B cell (primary cell): ENCODE results near the gene PDZD2. TPM values are rescaled to one million over a fixed set of nuclear protein-coding genes. Genes with fewer than 3 reads are reported as not detected.

Experiments used
- ATAC-seq: fragments of 200-7000 bp; cut with Tn5 transposase; one replicate; pipeline ENCODE4 v1.10.0; 2021; ENCODE audit warnings: low read depth, mild to moderate bottlenecking, moderate number of reproducible peaks, moderate library complexity
- CTCF ChIA-PET: fragments of 350-600 bp; sonication (Branson Sonifier 250); formaldehyde crosslinking; loops from one replicate; lab custom pipeline; 2021; ENCODE audit warnings: antibody characterized with exemption, inconsistent platforms; lab: Charles Lee
- POLR2A ChIA-PET: fragments of 350-600 bp; sonication (Branson Sonifier 250); formaldehyde crosslinking; loops from one replicate; lab custom pipeline; 2021; ENCODE audit warnings: antibody characterized with exemption; lab: Charles Lee
- DNase-seq: peaks from one replicate; pipeline ENCODE4 v3.0.0; 2013
- H2AFZ ChIP-seq: 2 replicates; pipeline ENCODE4 v1.6.1; 2012; ENCODE audit warnings: mild to moderate bottlenecking, low read depth, low read length; ENCODE audit not compliant: insufficient read depth, poor library complexity, severe bottlenecking
- H3K27ac ChIP-seq, 2 donors: 1 replicate in 1 of 2; 2 replicates in 1 of 2; pipeline ENCODE4 v1.5.1; 2012 to 2013; ENCODE audit warnings: low read length in 2 of 2, mild to moderate bottlenecking in 2 of 2, moderate library complexity in 1 of 2
- H3K27me3 ChIP-seq, 4 experiments: fragments of 200-600 bp in 1 of 4; sonication (generic) in 1 of 4; replicated peaks in 1 of 4; 1 replicate in 2 of 4; 2 replicates in 2 of 4; pipeline versions ENCODE4 v1.6.1 to v1.7.0; 2013 to 2016; ENCODE audit warnings: low read length in 3 of 4, mild to moderate bottlenecking in 2 of 4, mixed read lengths in 1 of 4, moderate library complexity in 1 of 4; ENCODE audit not compliant: insufficient read depth in 4 of 4, control insufficient read depth in 3 of 4; ENCODE audit errors: control extremely low read depth in 1 of 4
- H3K36me3 ChIP-seq, 2 experiments: replicated peaks in 1 of 2; 1 replicate in 1 of 2; 2 replicates in 1 of 2; pipeline versions ENCODE4 v1.6.1 to v1.7.1; 2013; ENCODE audit warnings: low read length in 1 of 2; ENCODE audit not compliant: insufficient read depth in 2 of 2, control insufficient read depth in 1 of 2; ENCODE audit errors: control extremely low read depth in 1 of 2, extremely low read depth in 1 of 2
- H3K4me1 ChIP-seq, 2 donors: fragments of 200-600 bp in 1 of 2; sonication (generic) in 1 of 2; 1 replicate in 1 of 2; 2 replicates in 1 of 2; pipeline versions ENCODE4 v1.5.1 to v1.6.1; 2013 to 2017; ENCODE audit warnings: low read length in 2 of 2; ENCODE audit not compliant: control insufficient read depth in 2 of 2, insufficient read depth in 2 of 2
- H3K4me2 ChIP-seq: replicated peaks from 2 replicates; pipeline ENCODE3; 2012; ENCODE audit warnings: mild to moderate bottlenecking, low read depth, low read length; ENCODE audit not compliant: poor library complexity, severe bottlenecking
- H3K4me3 ChIP-seq, 5 experiments: fragments of 200-600 bp in 1 of 5; sonication (generic) in 1 of 5; 1 replicate in 3 of 5; 2 replicates in 2 of 5; pipeline versions ENCODE4 v1.5.1 to v1.7.0; 2011 to 2016; ENCODE audit warnings: low read length in 4 of 5, mild to moderate bottlenecking in 4 of 5, low read depth in 2 of 5, control low read depth in 1 of 5, moderate library complexity in 1 of 5; ENCODE audit not compliant: insufficient read depth in 1 of 5; ENCODE audit errors: control extremely low read depth in 1 of 5, extremely low read depth in 1 of 5
- H3K79me2 ChIP-seq: fragments of 200-600 bp; sonication (generic); one replicate; pipeline ENCODE4 v1.6.0; 2016; ENCODE audit warnings: low read length; ENCODE audit not compliant: control insufficient read depth, insufficient read depth
- H3K9ac ChIP-seq: fragments of 200-600 bp; sonication (generic); 2 replicates; pipeline ENCODE4 v1.6.1; 2017; ENCODE audit warnings: mild to moderate bottlenecking, low read length, moderate library complexity
- H3K9me3 ChIP-seq, 3 donors: one replicate each; pipeline versions ENCODE4 v1.6.1 to v1.7.1; 2013; ENCODE audit warnings: low read length in 2 of 3; ENCODE audit not compliant: control insufficient read depth in 2 of 3, insufficient read depth in 1 of 3; ENCODE audit errors: control extremely low read depth in 1 of 3
- H4K20me1 ChIP-seq: 2 replicates; pipeline ENCODE4 v1.6.0; 2012; ENCODE audit warnings: mild to moderate bottlenecking, low read length; ENCODE audit not compliant: insufficient read depth, control insufficient read depth, poor library complexity, severe bottlenecking
- H3K27ac Mint-ChIP-seq: one replicate; pipeline ENCODE4 v1.8.0; 2021; ENCODE audit warnings: mixed read lengths
- H3K27me3 Mint-ChIP-seq: one replicate; pipeline ENCODE4 v1.8.0; 2021; ENCODE audit warnings: mixed read lengths
- H3K4me1 Mint-ChIP-seq: one replicate; pipeline ENCODE4 v1.8.0; 2021; ENCODE audit warnings: mixed read lengths
- H3K4me3 Mint-ChIP-seq: one replicate; pipeline ENCODE4 v1.8.0; 2021; ENCODE audit warnings: mixed read lengths
- H3K9me3 Mint-ChIP-seq: one replicate; pipeline ENCODE4 v1.8.0; 2022; ENCODE audit warnings: mixed read lengths; ENCODE audit not compliant: insufficient read depth
- EZH2 ChIP-seq: IDR thresholded peaks from 2 replicates; pipeline ENCODE4 v1.6.1; 2012; ENCODE audit warnings: borderline replicate concordance, low read depth, mild to moderate bottlenecking, moderate library complexity, low read length; ENCODE audit not compliant: insufficient read depth, poor library complexity, severe bottlenecking
- WGBS: methylation state at CpG from one replicate; pipeline ENCODE4 v1.1.5; 2013; ENCODE audit warnings: missing lambda C conversion rate; ENCODE audit not compliant: insufficient coverage; 5-methylcytosine and 5-hydroxymethylcytosine counted together
- intact Hi-C: fragments of 100-400 bp; cut with micrococcal nuclease; formaldehyde crosslinking; loops from one replicate; pipeline ENCODE4 v1.10.0; 2022
- polyA plus RNA-seq: library from polyadenylated mRNA; depleted of rRNA; stranded (reverse); fragments of >200 nt; gene quantifications from 2 replicates; pipeline ENCODE4 v1.2.3, GENCODE V29; 2012
- total RNA-seq, 2 donors: library from RNA; stranded (reverse); fragments of 120-200 nt in 1 of 2; gene quantifications; 1 replicate in 1 of 2; 2 replicates in 1 of 2; pipeline versions ENCODE4 v1.2.3 to v1.2.4, GENCODE V29; 2013 to 2022
- TF ChIP-seq, protein P1 (sequence below): fragments of 200-600 bp; IDR thresholded peaks from one replicate; pipeline ENCODE4 v1.8.0; 2022; ENCODE audit warnings: antibody characterized with exemption, mild to moderate bottlenecking

Gene PDZD2
- total and polyA plus RNA-seq, 2 donors (not counting 1 experiment from before 2014, with no cell fraction given): not detected

DNA sequence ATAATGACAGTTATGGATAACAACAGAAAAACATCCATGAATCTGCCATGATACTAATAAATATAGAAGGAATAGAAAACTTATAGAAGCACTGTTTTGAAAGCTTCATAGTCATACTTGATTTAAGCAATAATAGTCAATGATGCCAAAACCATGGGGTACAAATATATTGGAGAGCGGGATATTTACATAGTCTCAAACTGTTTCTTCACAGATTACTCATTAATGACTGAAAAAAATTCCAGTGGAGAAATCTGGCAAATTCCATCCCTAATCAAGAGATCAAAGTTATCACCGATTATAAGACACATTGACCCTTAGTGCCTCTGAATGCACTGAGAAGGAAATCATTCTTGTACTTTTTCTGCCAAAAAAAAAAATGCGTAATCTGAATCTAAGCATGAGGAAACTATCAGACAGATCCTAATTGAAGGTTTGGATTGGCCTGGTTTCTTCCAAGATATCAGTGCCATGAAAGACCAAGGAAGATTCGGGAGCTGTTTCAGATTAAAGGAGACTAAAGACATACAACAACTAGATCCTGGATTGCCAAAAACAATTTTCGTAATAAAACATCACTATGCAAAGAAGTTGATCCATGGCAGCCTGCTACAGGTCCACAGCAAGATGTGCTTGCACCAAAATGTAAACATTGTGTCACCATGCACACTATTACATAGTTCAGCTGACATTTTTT, 429.0 kb downstream of the PDZD2 start:
- H3K27me3 Mint-ChIP-seq: peaks cover 2% of the 10 kb centered on the region
- H3K9me3 ChIP-seq: no peaks in the 10 kb centered on the region
- POLR2A ChIA-PET: interaction anchor here (0.7 kb wide), 1 partner anchor 9 kb away, joined by 3 read pairs; no protein-coding TSS in a partner anchor
- H2AFZ ChIP-seq: no peak overlapping the region
- H3K79me2 ChIP-seq: no peaks in the 10 kb centered on the region
- 100% methylated on average over 3 of the region's 5 CpGs for whole genome bisulfite sequencing
- TF ChIP-seq, protein P1, sequence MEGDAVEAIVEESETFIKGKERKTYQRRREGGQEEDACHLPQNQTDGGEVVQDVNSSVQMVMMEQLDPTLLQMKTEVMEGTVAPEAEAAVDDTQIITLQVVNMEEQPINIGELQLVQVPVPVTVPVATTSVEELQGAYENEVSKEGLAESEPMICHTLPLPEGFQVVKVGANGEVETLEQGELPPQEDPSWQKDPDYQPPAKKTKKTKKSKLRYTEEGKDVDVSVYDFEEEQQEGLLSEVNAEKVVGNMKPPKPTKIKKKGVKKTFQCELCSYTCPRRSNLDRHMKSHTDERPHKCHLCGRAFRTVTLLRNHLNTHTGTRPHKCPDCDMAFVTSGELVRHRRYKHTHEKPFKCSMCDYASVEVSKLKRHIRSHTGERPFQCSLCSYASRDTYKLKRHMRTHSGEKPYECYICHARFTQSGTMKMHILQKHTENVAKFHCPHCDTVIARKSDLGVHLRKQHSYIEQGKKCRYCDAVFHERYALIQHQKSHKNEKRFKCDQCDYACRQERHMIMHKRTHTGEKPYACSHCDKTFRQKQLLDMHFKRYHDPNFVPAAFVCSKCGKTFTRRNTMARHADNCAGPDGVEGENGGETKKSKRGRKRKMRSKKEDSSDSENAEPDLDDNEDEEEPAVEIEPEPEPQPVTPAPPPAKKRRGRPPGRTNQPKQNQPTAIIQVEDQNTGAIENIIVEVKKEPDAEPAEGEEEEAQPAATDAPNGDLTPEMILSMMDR: no peak
- TF ChIP-seq EZH2: no peak
- no peak overlapping the region for H3K27ac ChIP-seq
- no peaks in the 10 kb centered on the region for H3K9me3 Mint-ChIP-seq
- H3K36me3 ChIP-seq: no peaks in the 10 kb centered on the region
- ATAC-seq: no peak
- intact Hi-C loops: no loop called here
- no peak overlapping the region for H3K4me2 ChIP-seq
- CTCF ChIA-PET: no interaction called here
- H3K9ac ChIP-seq: no peak overlapping the region
- H3K4me3 ChIP-seq: no peak overlapping the region
- H3K4me1 Mint-ChIP-seq: no peaks in the 10 kb centered on the region
- no peak overlapping the region for H3K27ac Mint-ChIP-seq
- no peaks in the 10 kb centered on the region for H3K27me3 ChIP-seq
- no peak for DNase-seq
- no peak overlapping the region for H3K4me3 Mint-ChIP-seq
- no peaks in the 10 kb centered on the region for H3K4me1 ChIP-seq
- no peaks in the 10 kb centered on the region for H4K20me1 ChIP-seq

DNA sequence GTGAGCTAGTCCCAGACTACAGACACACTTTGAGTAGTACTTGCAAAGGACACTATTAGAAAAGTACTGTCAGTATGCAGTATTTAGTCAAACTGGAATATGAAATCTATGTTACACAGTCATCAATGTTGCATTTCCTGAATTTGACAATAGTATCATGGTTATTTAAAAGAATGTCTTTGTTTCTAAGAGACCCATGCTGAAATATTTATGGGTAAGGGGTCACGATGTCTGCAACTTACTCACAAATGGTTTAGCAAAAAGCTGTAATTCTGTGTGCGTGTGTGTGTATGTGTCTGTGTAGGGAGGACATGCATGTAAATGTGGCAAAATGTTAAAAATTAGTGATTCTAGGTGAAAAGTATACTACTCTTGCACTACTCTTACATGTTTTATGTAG, 429.6 kb downstream of the PDZD2 start:
- no peak overlapping the region for H3K27ac ChIP-seq
- no peak overlapping the region for H3K4me3 ChIP-seq
- POLR2A ChIA-PET: no interaction called here
- Mint-ChIP-seq H3K4me1 (no peaks in the 10 kb centered on the region), H3K9me3 (no peaks in the 10 kb centered on the region), H3K27ac (no peak overlapping the region), H3K27me3 (peaks cover 2% of the 10 kb centered on the region), H3K4me3 (no peak overlapping the region)
- intact Hi-C loops: no loop called here
- no peak overlapping the region for H2AFZ ChIP-seq
- DNase-seq (no peak), ATAC-seq (no peak)
- H4K20me1 ChIP-seq: no peaks in the 10 kb centered on the region
- no peaks in the 10 kb centered on the region for H3K36me3 ChIP-seq
- no peaks in the 10 kb centered on the region for H3K79me2 ChIP-seq
- H3K27me3 ChIP-seq: no peaks in the 10 kb centered on the region
- CTCF ChIA-PET: no interaction called here
- no peak overlapping the region for H3K4me2 ChIP-seq
- no peak overlapping the region for H3K9ac ChIP-seq
- WGBS: 100% methylated on average over 1 of the region's 2 CpGs
- H3K9me3 ChIP-seq: no peaks in the 10 kb centered on the region
- H3K4me1 ChIP-seq: no peaks in the 10 kb centered on the region
- no peak for TF ChIP-seq EZH2
- TF ChIP-seq, protein P1: no peak
